ENCODE results near the gene ZNF77. TPM values are rescaled to one million over a fixed set of nuclear protein-coding genes. Genes with fewer than 3 reads are reported as not detected.
"Not testable (repeated sequence)": the region's sequence is repeated elsewhere in the genome, so short reads cannot be mapped to it uniquely, and the experiment has no call there.

Gene ZNF77
- total RNA-seq, 1 experiment from 2014 or later, result 5.9 TPM

GRCh38 chr19:2896694-2897093 lies 48.1 kb downstream of the ZNF77 start:
- TF ChIP-seq SP1 (IDR thresholded peaks at IDR 0.05; ENCODE audit: low read depth), result no peak
- TF ChIP-seq RAD21 (IDR thresholded peaks at IDR 0.05; ENCODE audit: low read depth), result no peak
- no peak for TF ChIP-seq ZNF274 (IDR thresholded peaks at IDR 0.05; ENCODE audit: low read depth, low read length)
- no peak for TF ChIP-seq ZFX (IDR thresholded peaks at IDR 0.05)
- TF ChIP-seq EZH2 (IDR thresholded peaks at IDR 0.05), result no peak
- no TSS peak for BruUV-seq (replicated peaks)
- no peak overlapping the region for H3K27ac ChIP-seq (ENCODE audit: low read depth, low read length)
- DNase-seq (ENCODE audit: low read depth, low spot score), result no peak
- no peak overlapping the region for H3K9ac ChIP-seq (ENCODE audit: low read length)
- peaks cover 5% of the 10 kb centered on the region for H3K79me2 ChIP-seq (ENCODE audit: insufficient read depth, low read length)
- peaks cover 0 to 4% of the 10 kb centered on the region in 2 experiments; a peak in 2 of 4 replicates for H3K4me1 ChIP-seq (ENCODE audit: control insufficient read depth in 1 of 2, insufficient read depth in 2 of 2, low read length in 2 of 2)
- no peak overlapping the region for H2AFZ ChIP-seq (ENCODE audit: low read depth, low read length, poor library complexity, severe bottlenecking)
- CTCF ChIA-PET, result no interaction called here
- intact Hi-C loops (cut with micrococcal nuclease), result no loop called here
- POLR2A ChIA-PET, result no interaction called here
- no peaks in the 10 kb centered on the region for H4K20me1 ChIP-seq (ENCODE audit: insufficient read depth)
- H3K9me2 ChIP-seq (ENCODE audit: insufficient read depth), result no peaks in the 10 kb centered on the region
- ATAC-seq, result no peak
- H3K27me3 ChIP-seq (ENCODE audit: insufficient read depth, low read length), result no peaks in the 10 kb centered on the region
- H3K4me2 ChIP-seq (ENCODE audit: low read length), result no peak overlapping the region
- no peaks in the 10 kb centered on the region for H3K36me3 ChIP-seq (ENCODE audit: control insufficient read depth in 1 of 2, insufficient read depth in 2 of 2, low read length in 2 of 2)
- no peak overlapping the region for H3K4me3 ChIP-seq (replicated peaks in 1 of 2; ENCODE audit: low read depth in 1 of 2, low read length in 2 of 2)
- RAD21 ChIA-PET (ENCODE audit: low non-redundant PET in 1 of 2, low total read pairs in 2 of 2, uncharacterized antibody in 2 of 2, unreplicated experiment in 2 of 2), result no interaction called here
- H3K9me3 ChIP-seq (ENCODE audit: control insufficient read depth in 1 of 2, insufficient read depth in 1 of 2, low read depth in 1 of 2, low read length in 2 of 2), result peaks cover 0 to 4% of the 10 kb centered on the region in 2 experiments; a peak in 2 of 4 replicates

- H3K79me2 ChIP-seq (ENCODE audit: insufficient read depth, low read length); ATAC-seq; RAD21 ChIA-PET (ENCODE audit: low non-redundant PET in 1 of 2, low total read pairs in 2 of 2, uncharacterized antibody in 2 of 2, unreplicated experiment in 2 of 2); CTCF ChIA-PET; H3K27me3 ChIP-seq (ENCODE audit: insufficient read depth, low read length); H3K36me3 ChIP-seq (ENCODE audit: control insufficient read depth in 1 of 2, insufficient read depth in 2 of 2, low read length in 2 of 2); H3K4me1 ChIP-seq (ENCODE audit: control insufficient read depth in 1 of 2, insufficient read depth in 2 of 2, low read length in 2 of 2); intact Hi-C loops (cut with micrococcal nuclease); H4K20me1 ChIP-seq (ENCODE audit: insufficient read depth); DNase-seq (ENCODE audit: low read depth, low spot score); H3K9me2 ChIP-seq (ENCODE audit: insufficient read depth); H3K27ac ChIP-seq (ENCODE audit: low read depth, low read length); H3K9ac ChIP-seq (ENCODE audit: low read length); H3K4me2 ChIP-seq (ENCODE audit: low read length); H3K4me3 ChIP-seq (replicated peaks in 1 of 2; ENCODE audit: low read depth in 1 of 2, low read length in 2 of 2); H3K9me3 ChIP-seq (ENCODE audit: control insufficient read depth in 1 of 2, insufficient read depth in 1 of 2, low read depth in 1 of 2, low read length in 2 of 2); BruUV-seq (replicated peaks); H2AFZ ChIP-seq (ENCODE audit: low read depth, low read length, poor library complexity, severe bottlenecking): not testable (repeated sequence)
- POLR2A ChIA-PET, result interaction anchor here (1.1 kb wide), 1 partner anchor 60 kb away, joined by 3 read pairs; no protein-coding TSS in a partner anchor
Observed at GRCh38 chr19:2890531-2890930, 54.2 kb downstream of the ZNF77 start.

All from HCT116 (cell line).